DMS53 (cell line): Measurements from ENCODE around the gene OR8D2.
"Not testable (repeated sequence)": the region's sequence is repeated elsewhere in the genome, so short reads cannot be mapped to it uniquely, and the experiment has no call there.

Experiments used
- DNase-seq: peaks from one replicate; lab custom pipeline; 2025; lab: John Stamatoyannopoulos, UW

Gene OR8D2

DNA sequence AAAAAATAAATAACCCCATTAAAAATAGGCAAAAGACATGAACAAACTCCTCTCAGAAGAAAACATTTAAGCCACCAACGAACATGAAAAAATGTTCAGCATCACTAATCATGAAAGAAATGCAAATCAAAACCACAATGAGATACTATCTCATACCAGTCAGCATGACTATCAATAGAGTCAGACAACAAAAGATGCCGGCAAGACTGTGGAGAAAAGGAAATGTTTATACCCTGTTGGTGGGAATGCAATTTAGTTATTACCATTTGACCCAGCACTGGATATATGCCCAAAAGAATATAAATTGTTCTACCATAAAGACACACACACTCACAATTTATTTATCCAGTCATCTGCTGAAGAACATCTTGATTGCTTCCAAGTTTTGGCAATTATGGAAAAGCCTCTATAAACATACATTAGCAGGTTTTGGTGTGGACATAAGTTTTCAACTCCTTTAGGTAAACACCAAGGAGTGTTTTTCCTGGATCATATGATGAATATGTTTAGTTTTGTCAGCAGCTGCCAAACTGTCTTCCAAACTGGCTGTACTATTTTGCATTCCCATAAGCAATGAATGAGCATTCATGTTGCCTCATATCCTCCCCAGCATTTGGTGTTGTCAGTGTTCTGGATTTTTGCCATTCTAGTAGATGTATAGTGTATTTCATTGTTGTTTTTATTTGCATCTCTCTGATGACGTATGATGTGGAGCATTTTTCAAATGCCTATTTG is 34.2 kb downstream of the OR8D2 start:
- DNase-seq: peak; percentile 49

- DNase-seq: no peak
These were observed 41.7 kb downstream of the OR8D2 start for GRCh38 chr11:124278261-124278660.

DNA sequence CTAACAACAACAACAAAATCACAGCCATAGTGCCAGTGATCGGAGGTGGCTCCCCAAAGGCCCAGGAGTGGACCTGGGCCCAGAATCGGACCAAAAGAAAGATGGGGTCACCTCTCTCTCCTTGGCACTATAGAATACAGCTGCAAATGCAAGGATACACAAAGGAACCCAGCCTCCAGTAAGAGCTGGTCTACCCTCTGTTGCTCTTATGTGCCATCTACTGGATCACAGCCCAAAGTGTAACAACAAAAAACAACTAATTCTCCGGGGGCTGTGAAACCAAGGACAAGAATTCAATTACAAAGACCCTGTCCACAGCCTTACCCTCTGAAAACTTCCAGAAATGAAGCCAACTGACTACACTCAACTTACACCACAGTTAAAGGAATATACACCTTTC is 42.2 kb downstream of the OR8D2 start:
- DNase-seq: peak; percentile 59

GRCh38 chr11:124277207-124277606 is 42.8 kb downstream of the OR8D2 start:
- DNase-seq: no peak

GRCh38 chr11:124276081-124276480 is 43.9 kb downstream of the OR8D2 start:
- DNase-seq: no peak

- DNase-seq: no peak
These were observed 46.0 kb downstream of the OR8D2 start for GRCh38 chr11:124274000-124274399.

- DNase-seq: not testable (repeated sequence)
These were observed 49.1 kb downstream of the OR8D2 start for GRCh38 chr11:124270886-124271285.
